ENCODE data around the gene DHX8.

GRCh38 chr17:43454868-43455267, 28.9 kb upstream of the DHX8 start:
- TF ChIP-seq EZH2phosphoT487 (conservative IDR thresholded peaks at IDR 0.05; ENCODE audit: low read length) (no peak), CTCF (IDR thresholded peaks at IDR 0.05; ENCODE audit: insufficient read depth, low read length, poor library complexity, severe bottlenecking) (no peak)
